Astrocyte (in vitro differentiated cells and primary cell): ENCODE results near the gene CD48.

Source experiments
- CTCF ChIP-seq: IDR thresholded peaks from 2 replicates; pipeline ENCODE4 v1.5.1; 2011; ENCODE audit warnings: low read depth, mild to moderate bottlenecking, inconsistent platforms, low read length, moderate library complexity; ENCODE audit not compliant: insufficient read depth
- EZH2 ChIP-seq: IDR thresholded peaks from 2 replicates; pipeline ENCODE4 v1.6.1; 2012; ENCODE audit warnings: mild to moderate bottlenecking, low read length, inconsistent platforms; ENCODE audit not compliant: insufficient read depth

GRCh38 chr1:160646711-160647328 lies 64.8 kb downstream of the CD48 start, which contains the start of gene SLAMF1:
- TF ChIP-seq CTCF (no peak), EZH2 (no peak)
